Measurements from ENCODE around the gene GGT7. TPM values are rescaled to one million over a fixed set of nuclear protein-coding genes. Genes with fewer than 3 reads are reported as not detected.
"Not testable (repeated sequence)": the region's sequence is repeated elsewhere in the genome, so short reads cannot be mapped to it uniquely, and the experiment has no call there.

The GGT7 gene, protein sequence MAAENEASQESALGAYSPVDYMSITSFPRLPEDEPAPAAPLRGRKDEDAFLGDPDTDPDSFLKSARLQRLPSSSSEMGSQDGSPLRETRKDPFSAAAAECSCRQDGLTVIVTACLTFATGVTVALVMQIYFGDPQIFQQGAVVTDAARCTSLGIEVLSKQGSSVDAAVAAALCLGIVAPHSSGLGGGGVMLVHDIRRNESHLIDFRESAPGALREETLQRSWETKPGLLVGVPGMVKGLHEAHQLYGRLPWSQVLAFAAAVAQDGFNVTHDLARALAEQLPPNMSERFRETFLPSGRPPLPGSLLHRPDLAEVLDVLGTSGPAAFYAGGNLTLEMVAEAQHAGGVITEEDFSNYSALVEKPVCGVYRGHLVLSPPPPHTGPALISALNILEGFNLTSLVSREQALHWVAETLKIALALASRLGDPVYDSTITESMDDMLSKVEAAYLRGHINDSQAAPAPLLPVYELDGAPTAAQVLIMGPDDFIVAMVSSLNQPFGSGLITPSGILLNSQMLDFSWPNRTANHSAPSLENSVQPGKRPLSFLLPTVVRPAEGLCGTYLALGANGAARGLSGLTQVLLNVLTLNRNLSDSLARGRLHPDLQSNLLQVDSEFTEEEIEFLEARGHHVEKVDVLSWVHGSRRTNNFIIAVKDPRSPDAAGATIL
- 16.4 TPM for polyA plus RNA-seq (2013, experiment 1 of 2)
- 15.9 TPM for polyA plus RNA-seq (2013, experiment 2 of 2)

DNA sequence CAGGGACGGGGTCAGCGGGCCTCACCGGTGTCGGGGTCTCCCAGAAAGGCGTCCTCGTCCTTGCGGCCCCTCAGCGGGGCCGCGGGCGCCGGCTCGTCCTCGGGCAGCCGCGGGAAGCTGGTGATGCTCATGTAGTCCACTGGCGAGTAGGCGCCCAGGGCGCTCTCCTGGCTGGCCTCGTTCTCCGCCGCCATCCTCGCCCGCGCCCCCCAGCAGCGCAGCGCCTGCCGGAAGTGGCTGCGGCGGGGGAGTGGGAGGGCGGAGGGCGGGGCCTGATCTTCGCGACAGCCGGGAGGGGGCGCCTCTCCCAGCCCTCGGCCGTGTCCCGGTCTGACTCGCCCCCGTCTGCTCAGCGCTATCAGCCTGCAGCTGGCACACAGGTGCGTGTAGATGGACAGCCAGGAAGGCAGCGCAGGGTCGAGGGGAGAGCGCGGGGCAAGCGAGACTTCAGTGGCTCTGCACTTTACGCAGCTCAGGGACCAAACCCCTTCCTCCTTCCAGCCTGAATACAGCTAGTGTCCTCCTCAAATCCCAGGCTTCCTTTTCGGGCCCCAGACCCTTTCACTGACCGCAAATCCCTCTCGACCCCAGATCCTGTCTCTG lies at the start of gene GGT7:
Gene GGT7 (minus strand): TSS at position 235 of the 603 bp plus-strand sequence. CDS start 41 bp downstream, at position 194.
- Histone ChIP-seq H3K9me3 (ENCODE audit: insufficient read depth, low read depth, low read length) (no peaks in the 10 kb centered on the region), H3K27me3 (ENCODE audit: insufficient read depth, low read length) (peaks cover 31% of the 10 kb centered on the region), H3K4me1 (ENCODE audit: insufficient read depth, low read length) (peaks cover 9% of the 10 kb centered on the region; the same call in 1 of the 2 replicates), H3K36me3 (ENCODE audit: insufficient read depth, low read length) (no peaks in the 10 kb centered on the region), H3K4me3 (ENCODE audit: low read length) (peak within 1 kb of the TSS; percentile 78), H3K27ac (ENCODE audit: low read depth, low read length) (no peak within 1 kb of the TSS), H3K9ac (ENCODE audit: low read depth, low read length) (peak within 1 kb of the TSS; percentile 56)
- 3% methylated on average over 52 of the region's 52 CpGs for WGBS

DNA sequence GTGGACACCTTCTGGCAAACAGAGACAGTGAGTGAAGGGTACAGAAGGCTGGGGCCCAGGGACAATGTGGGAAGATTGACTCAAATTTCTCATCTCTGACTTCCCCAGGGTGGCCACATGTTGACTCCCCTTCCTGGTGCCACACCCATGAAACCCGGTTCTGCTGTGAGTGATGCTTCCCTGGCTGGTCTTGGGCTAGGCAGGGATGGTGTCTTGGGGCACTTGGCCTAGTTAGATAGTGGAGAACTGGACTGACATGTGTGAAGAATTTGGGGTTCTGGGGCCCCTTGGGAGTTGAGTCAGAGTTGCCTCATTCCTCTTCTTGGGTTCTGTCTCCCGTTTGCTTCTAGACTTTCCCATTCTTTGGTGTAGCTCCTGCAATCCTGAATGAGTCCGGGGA lies 48.8 kb upstream of the GGT7 start:
- 91% methylated on average over 3 of the region's 3 CpGs for WGBS
- peaks cover 8% of the 10 kb centered on the region for H3K9me3 ChIP-seq (ENCODE audit: insufficient read depth, low read depth, low read length)
- H3K27me3 ChIP-seq (ENCODE audit: insufficient read depth, low read length), result no peaks in the 10 kb centered on the region
- H3K36me3 ChIP-seq (ENCODE audit: insufficient read depth, low read length), result peaks cover 8% of the 10 kb centered on the region
- no peak overlapping the region for H3K4me3 ChIP-seq (ENCODE audit: low read length)
- H3K9ac ChIP-seq (ENCODE audit: low read depth, low read length), result no peak overlapping the region
- H3K4me1 ChIP-seq (ENCODE audit: insufficient read depth, low read length), result no peaks in the 10 kb centered on the region
- H3K27ac ChIP-seq (ENCODE audit: low read depth, low read length), result no peak overlapping the region

DNA sequence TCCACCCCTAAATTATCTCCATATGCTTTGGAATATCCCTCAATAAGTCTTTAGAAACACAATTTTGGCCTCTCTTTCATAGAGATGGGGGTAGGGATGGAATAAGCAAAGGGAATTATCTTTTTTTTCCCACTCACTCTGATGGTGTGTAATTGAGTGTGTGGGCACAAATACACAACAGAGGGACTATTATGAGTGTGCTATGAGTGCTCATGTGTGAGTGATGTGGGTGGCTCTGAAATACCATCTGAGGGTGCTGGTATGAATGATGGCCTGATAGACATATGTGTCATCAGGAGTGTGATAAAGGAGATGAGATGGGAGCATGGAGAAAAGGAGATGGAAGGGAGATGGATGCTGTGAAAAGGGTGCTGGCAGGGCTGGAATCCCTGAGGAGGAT lies 47.4 kb upstream of the GGT7 start:
- H3K4me3 ChIP-seq (ENCODE audit: low read length), result no peak overlapping the region
- no peak overlapping the region for H3K9ac ChIP-seq (ENCODE audit: low read depth, low read length)
- no peaks in the 10 kb centered on the region for H3K4me1 ChIP-seq (ENCODE audit: insufficient read depth, low read length)
- H3K27ac ChIP-seq (ENCODE audit: low read depth, low read length), result no peak overlapping the region
- H3K27me3 ChIP-seq (ENCODE audit: insufficient read depth, low read length), result no peaks in the 10 kb centered on the region
- peaks cover 3% of the 10 kb centered on the region for H3K36me3 ChIP-seq (ENCODE audit: insufficient read depth, low read length)
- H3K9me3 ChIP-seq (ENCODE audit: insufficient read depth, low read depth, low read length), result peaks cover 8% of the 10 kb centered on the region

DNA sequence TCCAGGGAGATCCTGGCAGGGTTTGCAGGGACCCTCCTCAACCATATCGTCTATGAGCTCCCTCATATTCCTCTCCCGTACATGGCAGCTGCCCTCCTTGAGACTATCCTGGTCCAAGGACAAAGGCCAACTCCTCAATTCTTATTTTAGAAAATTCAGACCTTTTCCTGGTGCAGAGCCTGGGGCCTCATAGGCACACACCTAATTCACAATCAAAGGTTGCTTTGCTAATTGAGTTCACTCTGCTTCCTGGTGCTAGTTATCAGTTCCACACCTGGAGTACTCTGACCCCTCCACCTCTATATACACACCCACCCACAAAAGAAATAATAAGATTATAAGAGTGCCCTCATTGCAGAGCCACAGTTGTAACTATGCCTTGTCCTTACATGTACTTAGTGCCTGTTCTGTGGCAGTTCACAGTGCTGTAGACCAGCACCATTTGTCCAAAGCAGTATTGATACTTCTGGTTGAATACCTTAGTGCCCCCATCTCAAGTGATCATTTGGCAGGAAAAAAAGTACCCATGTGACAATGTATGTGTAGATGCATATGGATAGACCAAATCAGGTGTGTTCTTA lies 44.2 kb upstream of the GGT7 start:
- Histone ChIP-seq H3K4me3 (ENCODE audit: low read length) (no peak overlapping the region), H3K36me3 (ENCODE audit: insufficient read depth, low read length) (no peaks in the 10 kb centered on the region), H3K27me3 (ENCODE audit: insufficient read depth, low read length) (no peaks in the 10 kb centered on the region), H3K9ac (ENCODE audit: low read depth, low read length) (no peak overlapping the region), H3K4me1 (ENCODE audit: insufficient read depth, low read length) (no peaks in the 10 kb centered on the region), H3K9me3 (ENCODE audit: insufficient read depth, low read depth, low read length) (no peaks in the 10 kb centered on the region), H3K27ac (ENCODE audit: low read depth, low read length) (no peak overlapping the region)
- 88% methylated on average over 2 of the region's 2 CpGs for WGBS

DNA sequence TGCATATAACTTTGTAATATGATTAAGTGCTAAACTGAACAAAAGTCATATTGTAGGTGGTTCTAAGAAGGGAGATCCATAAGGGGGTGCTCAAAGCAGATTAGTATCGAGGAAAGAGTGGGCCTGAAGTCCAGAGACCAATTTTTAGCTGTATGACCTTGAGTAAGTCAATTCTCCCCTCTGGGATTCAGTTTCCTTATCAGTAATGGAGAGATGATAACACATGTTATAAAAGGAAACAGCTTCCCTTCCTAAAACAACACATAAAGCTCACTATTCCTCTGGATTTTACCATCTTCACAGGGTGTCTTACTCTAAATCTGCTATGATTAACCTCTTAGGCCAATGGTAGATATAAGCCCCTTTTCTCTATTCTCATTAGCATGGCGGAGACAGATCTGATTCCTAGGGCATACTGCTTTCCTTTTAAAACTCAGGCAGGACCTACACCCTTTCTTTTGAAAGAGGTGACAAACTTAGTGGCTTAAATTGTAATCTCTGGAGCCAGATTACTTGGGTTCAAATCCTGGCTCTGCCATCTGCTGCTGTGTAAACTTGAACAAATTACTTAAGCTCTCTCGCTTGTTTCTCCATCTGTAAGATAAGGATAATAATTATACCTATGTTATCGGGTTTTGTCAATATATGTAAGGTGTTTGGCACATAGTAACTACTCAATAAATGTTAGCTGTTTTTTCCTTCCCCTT lies 43.2 kb upstream of the GGT7 start:
- H3K27me3 ChIP-seq (ENCODE audit: insufficient read depth, low read length), result no peaks in the 10 kb centered on the region

DNA sequence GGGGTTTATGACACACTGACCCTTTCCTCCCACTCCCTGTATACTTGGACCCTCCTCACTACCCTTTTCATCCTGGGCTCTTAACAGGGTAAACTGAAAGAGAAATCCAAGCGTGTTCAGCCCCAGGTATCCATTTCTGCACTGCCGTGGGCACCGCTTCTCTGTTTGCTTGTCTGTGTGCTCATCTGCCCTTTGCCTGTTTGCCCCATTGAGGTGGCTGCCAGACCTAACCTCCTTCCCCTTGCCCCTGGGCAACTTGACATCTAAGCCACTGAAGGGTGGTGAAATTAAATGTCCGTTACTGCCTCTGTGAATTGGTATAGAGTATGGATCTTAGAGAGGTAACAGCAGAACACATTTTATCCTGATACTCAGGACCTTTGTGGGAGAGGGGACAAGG lies 42.5 kb upstream of the GGT7 start:
- H3K27me3 ChIP-seq (ENCODE audit: insufficient read depth, low read length), result no peaks in the 10 kb centered on the region
- no peaks in the 10 kb centered on the region for H3K36me3 ChIP-seq (ENCODE audit: insufficient read depth, low read length)
- H3K9ac ChIP-seq (ENCODE audit: low read depth, low read length), result no peak overlapping the region
- H3K4me1 ChIP-seq (ENCODE audit: insufficient read depth, low read length), result no peaks in the 10 kb centered on the region
- no peaks in the 10 kb centered on the region for H3K9me3 ChIP-seq (ENCODE audit: insufficient read depth, low read depth, low read length)
- 94% methylated on average over 4 of the region's 4 CpGs for WGBS
- no peak overlapping the region for H3K4me3 ChIP-seq (ENCODE audit: low read length)
- no peak overlapping the region for H3K27ac ChIP-seq (ENCODE audit: low read depth, low read length)

More for the DNA sequence above, 43.2 kb upstream of the GGT7 start:
- WGBS, result 88% methylated on average over 2 of the region's 4 CpGs
- H3K27ac ChIP-seq (ENCODE audit: low read depth, low read length), result no peak overlapping the region
- H3K36me3 ChIP-seq (ENCODE audit: insufficient read depth, low read length), result no peaks in the 10 kb centered on the region
- H3K4me1 ChIP-seq (ENCODE audit: insufficient read depth, low read length), result no peaks in the 10 kb centered on the region
- H3K9me3 ChIP-seq (ENCODE audit: insufficient read depth, low read depth, low read length), result no peaks in the 10 kb centered on the region
- H3K4me3 ChIP-seq (ENCODE audit: low read length), result no peak overlapping the region
- no peak overlapping the region for H3K9ac ChIP-seq (ENCODE audit: low read depth, low read length)

DNA sequence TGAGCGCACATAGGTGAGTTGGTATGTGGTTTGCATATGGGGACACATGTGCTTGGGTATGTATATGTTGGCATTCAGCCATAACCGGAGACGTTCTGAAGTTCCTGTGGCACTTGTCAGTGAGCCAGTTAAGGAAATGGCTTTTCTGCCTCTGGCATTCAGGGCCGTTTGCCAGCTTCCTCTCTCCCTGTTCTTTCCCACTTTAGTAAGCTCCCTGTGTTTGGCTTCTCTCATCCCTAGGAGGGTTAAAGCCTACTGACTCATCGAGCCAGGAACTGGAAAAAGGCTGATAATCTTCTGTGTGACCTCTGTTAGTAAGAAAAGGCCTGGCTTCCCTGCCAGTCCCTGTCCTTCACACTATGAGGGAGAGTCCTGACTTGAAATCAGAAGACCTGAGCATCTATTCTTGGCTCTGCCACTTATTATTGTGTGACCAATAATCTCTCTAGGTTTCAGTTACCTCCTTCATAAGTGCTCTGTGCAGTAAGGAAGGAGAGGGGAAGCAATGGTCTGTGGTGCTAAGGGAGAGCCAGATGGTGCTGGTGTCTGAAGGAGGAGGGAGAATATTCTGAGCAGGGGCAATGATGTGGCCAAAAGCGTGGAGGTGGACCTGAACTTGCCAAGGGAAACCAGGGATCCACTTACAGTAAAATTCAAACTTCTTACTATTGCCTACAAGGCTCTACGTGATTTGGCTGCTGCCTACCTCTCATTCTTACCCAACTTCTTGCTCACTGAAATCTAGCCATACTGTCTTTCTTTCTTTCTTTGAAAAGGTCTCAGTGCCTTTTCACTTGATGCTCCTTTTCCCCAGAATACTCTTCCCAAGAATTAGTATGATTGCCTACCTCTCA lies 35.2 kb upstream of the GGT7 start:
- H3K27ac ChIP-seq (ENCODE audit: low read depth, low read length), result no peak overlapping the region
- no peak overlapping the region for H3K4me3 ChIP-seq (ENCODE audit: low read length)
- no peak overlapping the region for H3K9ac ChIP-seq (ENCODE audit: low read depth, low read length)
- no peaks in the 10 kb centered on the region for H3K36me3 ChIP-seq (ENCODE audit: insufficient read depth, low read length)
- H3K9me3 ChIP-seq (ENCODE audit: insufficient read depth, low read depth, low read length), result no peaks in the 10 kb centered on the region
- no peaks in the 10 kb centered on the region for H3K4me1 ChIP-seq (ENCODE audit: insufficient read depth, low read length)
- no peaks in the 10 kb centered on the region for H3K27me3 ChIP-seq (ENCODE audit: insufficient read depth, low read length)
- WGBS, result 81% methylated on average over 7 of the region's 7 CpGs

DNA sequence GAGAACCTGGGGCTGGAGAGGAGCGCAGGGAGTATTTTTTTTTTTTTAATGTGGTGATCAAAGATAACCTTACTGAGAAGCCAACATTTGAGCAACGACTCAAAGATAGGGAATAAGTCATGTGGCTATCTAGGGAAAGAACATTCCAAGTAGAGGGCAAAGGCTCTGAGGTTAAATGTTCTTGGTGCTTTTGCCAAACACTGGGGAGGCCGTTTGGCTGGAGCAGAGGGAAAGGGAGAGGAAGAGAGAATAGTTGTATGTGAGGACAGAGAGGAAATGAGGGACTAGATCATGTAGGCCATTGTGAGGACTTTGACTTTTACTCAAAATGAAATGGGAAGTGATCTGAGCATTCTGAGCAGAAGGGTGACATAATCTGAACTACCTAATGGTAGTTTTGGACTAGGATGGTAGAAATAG lies 31.6 kb upstream of the GGT7 start:
- no peaks in the 10 kb centered on the region for H3K36me3 ChIP-seq (ENCODE audit: insufficient read depth, low read length)
- H3K9me3 ChIP-seq (ENCODE audit: insufficient read depth, low read depth, low read length), result no peaks in the 10 kb centered on the region
- no peak overlapping the region for H3K9ac ChIP-seq (ENCODE audit: low read depth, low read length)
- 83% methylated on average over 3 of the region's 3 CpGs for WGBS
- no peak overlapping the region for H3K4me3 ChIP-seq (ENCODE audit: low read length)
- no peaks in the 10 kb centered on the region for H3K4me1 ChIP-seq (ENCODE audit: insufficient read depth, low read length)
- H3K27ac ChIP-seq (ENCODE audit: low read depth, low read length), result no peak overlapping the region
- H3K27me3 ChIP-seq (ENCODE audit: insufficient read depth, low read length), result no peaks in the 10 kb centered on the region

DNA sequence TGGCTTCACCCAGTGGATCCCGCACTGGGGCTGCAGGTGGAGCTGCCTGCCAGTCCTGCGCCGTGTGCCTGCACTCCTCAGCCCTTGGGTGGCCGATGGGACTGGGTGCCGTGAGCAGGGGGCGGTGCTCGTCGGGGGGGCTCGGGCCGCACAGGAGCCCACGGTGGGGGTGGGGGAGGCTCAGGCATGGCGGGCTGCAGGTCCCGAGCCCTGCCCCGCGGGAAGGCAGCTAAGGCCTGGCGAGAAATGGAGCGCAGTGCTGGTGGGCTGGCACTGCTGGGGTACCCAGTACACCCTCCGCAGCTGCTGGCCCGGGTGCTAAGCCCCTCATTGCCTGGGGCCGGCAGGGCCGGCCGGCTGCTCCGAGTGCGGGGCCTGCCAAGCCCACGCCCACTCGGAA lies 26.1 kb upstream of the GGT7 start:
- H3K27me3 ChIP-seq (ENCODE audit: insufficient read depth, low read length), result not testable (repeated sequence)
- WGBS, result 94% methylated on average over 26 of the region's 26 CpGs

DNA sequence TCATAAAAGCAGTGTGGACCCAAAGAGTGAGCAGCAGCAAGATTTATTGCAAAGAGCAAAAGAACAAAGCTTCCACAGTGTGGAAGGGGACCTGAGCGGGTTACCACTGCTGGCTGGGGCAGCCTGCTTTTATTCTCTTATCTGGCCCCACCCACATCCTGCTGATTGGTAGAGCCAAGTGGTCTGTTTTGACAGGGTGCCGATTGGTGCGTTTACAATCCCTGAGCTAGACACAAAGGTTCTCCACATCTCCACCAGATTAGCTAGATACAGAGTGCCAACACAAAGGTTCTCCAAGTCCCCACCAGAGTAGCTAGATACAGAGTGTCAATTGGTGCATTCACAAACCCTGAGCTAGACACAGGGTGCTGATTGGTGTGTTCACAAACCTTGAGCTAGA lies 25.5 kb upstream of the GGT7 start:
- WGBS, result 95% methylated on average over 2 of the region's 3 CpGs
- not testable (repeated sequence) for H3K27ac ChIP-seq (ENCODE audit: low read depth, low read length); H3K9ac ChIP-seq (ENCODE audit: low read depth, low read length); H3K9me3 ChIP-seq (ENCODE audit: insufficient read depth, low read depth, low read length); H3K4me1 ChIP-seq (ENCODE audit: insufficient read depth, low read length); H3K36me3 ChIP-seq (ENCODE audit: insufficient read depth, low read length); H3K4me3 ChIP-seq (ENCODE audit: low read length); H3K27me3 ChIP-seq (ENCODE audit: insufficient read depth, low read length)

More for the DNA sequence above, 26.1 kb upstream of the GGT7 start:
- H3K4me1 ChIP-seq (ENCODE audit: insufficient read depth, low read length); H3K27ac ChIP-seq (ENCODE audit: low read depth, low read length); H3K4me3 ChIP-seq (ENCODE audit: low read length); H3K36me3 ChIP-seq (ENCODE audit: insufficient read depth, low read length); H3K9ac ChIP-seq (ENCODE audit: low read depth, low read length); H3K9me3 ChIP-seq (ENCODE audit: insufficient read depth, low read depth, low read length): not testable (repeated sequence)

All from HUES64 (cell line).